ENCODE measurements around the gene NFYB.
"Not testable (repeated sequence)": the region's sequence is repeated elsewhere in the genome, so short reads cannot be mapped to it uniquely, and the experiment has no call there.

The NFYB gene

GRCh38 chr12:104163631-104164030 is 25.6 kb upstream of the NFYB start:
- TF ChIP-seq, protein P1, sequence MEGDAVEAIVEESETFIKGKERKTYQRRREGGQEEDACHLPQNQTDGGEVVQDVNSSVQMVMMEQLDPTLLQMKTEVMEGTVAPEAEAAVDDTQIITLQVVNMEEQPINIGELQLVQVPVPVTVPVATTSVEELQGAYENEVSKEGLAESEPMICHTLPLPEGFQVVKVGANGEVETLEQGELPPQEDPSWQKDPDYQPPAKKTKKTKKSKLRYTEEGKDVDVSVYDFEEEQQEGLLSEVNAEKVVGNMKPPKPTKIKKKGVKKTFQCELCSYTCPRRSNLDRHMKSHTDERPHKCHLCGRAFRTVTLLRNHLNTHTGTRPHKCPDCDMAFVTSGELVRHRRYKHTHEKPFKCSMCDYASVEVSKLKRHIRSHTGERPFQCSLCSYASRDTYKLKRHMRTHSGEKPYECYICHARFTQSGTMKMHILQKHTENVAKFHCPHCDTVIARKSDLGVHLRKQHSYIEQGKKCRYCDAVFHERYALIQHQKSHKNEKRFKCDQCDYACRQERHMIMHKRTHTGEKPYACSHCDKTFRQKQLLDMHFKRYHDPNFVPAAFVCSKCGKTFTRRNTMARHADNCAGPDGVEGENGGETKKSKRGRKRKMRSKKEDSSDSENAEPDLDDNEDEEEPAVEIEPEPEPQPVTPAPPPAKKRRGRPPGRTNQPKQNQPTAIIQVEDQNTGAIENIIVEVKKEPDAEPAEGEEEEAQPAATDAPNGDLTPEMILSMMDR (conservative IDR thresholded peaks at IDR 0.05; ENCODE audit: low read depth, low read length), result no peak
- H3K4me3 ChIP-seq (ENCODE audit: low read depth, low read length), result no peak overlapping the region
- no peak for DNase-seq (ENCODE audit: low read depth)

GRCh38 chr12:104163028-104163427 is 25.0 kb upstream of the NFYB start:
- not testable (repeated sequence) for H3K4me3 ChIP-seq (ENCODE audit: low read depth, low read length); DNase-seq (ENCODE audit: low read depth)

- TF ChIP-seq, protein P1 (conservative IDR thresholded peaks at IDR 0.05; ENCODE audit: low read depth, low read length), result no peak
- no peak for DNase-seq (ENCODE audit: low read depth)
- no peak overlapping the region for H3K4me3 ChIP-seq (ENCODE audit: low read depth, low read length)
Measured at GRCh38 chr12:104155711-104156555, 17.9 kb upstream of the NFYB start.

DNA sequence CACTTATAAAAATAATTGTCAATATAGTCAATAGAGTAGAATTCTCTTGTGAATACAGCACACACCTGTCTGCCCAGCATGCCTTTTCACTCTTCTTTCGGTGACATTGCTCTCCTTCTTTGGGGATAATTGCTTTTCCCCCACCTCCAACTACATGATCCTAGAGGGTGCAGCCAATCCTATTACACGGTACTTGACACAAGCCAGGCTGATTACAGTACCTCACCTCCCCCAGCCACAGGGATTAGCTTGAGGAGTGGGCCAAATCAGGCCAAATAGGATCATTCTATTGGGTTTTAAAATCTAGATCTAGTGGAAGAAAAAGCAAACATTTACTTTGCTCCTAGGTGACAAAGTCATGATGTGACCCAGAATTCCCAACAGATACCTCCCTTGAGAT is 16.8 kb upstream of the NFYB start:
- no peak for DNase-seq (ENCODE audit: low read depth)
- no peak overlapping the region for H3K4me3 ChIP-seq (ENCODE audit: low read depth, low read length)
- TF ChIP-seq, protein P1 (conservative IDR thresholded peaks at IDR 0.05; ENCODE audit: low read depth, low read length), result no peak

DNA sequence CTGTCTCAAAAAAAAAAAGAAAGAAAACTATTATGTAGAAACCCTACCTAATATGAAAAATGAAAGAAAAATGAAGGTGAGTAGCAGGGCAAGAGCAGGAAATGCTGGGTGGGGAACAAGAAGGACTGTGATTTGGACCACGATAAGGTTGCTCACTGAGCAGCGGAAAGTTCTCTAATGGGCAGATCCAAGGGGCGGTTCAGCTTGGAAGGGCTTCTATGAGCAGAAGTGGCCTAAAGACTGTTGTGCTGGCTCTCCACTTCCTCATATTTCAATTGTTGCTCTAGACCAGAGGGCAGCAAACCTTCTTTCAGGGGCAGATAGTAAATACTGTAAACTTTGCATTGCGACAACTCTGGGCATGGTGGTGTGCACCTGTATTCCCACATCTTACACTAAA is 16.3 kb upstream of the NFYB start:
- TF ChIP-seq, protein P1 (conservative IDR thresholded peaks at IDR 0.05; ENCODE audit: low read depth, low read length), result no peak
- DNase-seq (ENCODE audit: low read depth), result no peak
- no peak overlapping the region for H3K4me3 ChIP-seq (ENCODE audit: low read depth, low read length)

DNA sequence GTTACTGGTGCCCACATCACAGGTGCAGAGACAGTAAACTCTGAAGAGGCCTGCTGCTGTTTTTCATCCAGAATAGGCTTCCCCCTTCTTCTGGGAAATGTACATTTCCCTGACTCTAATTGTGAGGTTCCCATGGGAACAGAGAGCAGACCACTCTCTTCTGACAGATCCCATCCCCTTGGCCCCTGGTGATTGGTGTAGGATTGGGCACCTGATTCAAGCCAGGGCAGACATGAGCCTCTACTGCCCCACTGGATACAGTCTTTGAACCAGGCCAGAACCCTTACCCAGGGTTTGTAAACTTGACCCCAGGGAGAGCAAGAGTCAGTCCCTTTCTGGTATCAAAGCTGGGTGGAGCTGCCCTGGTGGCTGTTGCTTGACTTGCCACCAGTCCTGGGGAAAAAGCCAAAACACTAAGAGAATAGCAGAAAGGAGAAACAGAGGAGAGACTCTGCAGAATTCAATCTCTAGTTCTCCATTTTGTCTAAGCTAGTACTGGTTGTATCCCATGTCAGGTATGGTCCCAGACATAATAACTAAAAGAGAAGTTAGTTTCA is 14.8 kb upstream of the NFYB start:
- no peak for DNase-seq (ENCODE audit: low read depth)
- no peak overlapping the region for H3K4me3 ChIP-seq (ENCODE audit: low read depth, low read length)
- TF ChIP-seq, protein P1 (conservative IDR thresholded peaks at IDR 0.05; ENCODE audit: low read depth, low read length), result no peak

DNA sequence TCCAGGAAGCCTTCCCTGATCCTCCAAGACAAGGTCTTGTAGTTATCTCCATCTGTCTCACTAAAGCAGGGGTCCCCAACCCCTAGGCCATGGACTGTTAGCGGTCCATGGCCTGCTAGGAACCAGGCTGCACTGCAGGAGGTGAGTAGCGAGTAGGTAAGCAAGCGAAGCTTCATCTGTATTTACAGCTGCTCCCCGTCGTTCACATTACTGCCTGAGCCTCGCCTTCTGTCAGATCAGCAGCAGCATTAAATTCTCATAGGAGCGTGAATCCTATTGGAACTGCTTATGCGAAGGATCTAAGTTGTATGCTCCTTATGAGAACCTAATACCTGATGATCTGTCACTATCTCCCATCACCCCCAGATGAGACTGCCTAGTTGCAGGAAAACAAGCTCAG is 12.4 kb upstream of the NFYB start:
- DNase-seq (ENCODE audit: low read depth), result no peak
- no peak overlapping the region for H3K4me3 ChIP-seq (ENCODE audit: low read depth, low read length)
- TF ChIP-seq, protein P1 (conservative IDR thresholded peaks at IDR 0.05; ENCODE audit: low read depth, low read length), result no peak
